ENCODE results near the gene UBA1. TPM values are rescaled to one million over a fixed set of nuclear protein-coding genes. Genes with fewer than 3 reads are reported as not detected.

The UBA1 gene
- total and polyA plus RNA-seq, 2 of the 8 experiments (the other 6 are each of a cell fraction or from before 2014, with no cell fraction given): 313 to 458 TPM

GRCh38 chrX:47151435-47151834 is 42.2 kb upstream of the UBA1 start:
- Histone ChIP-seq H3K27me3 (replicated peaks in 1 of 4; ENCODE audit: control insufficient read depth in 3 of 4, extremely low read depth in 1 of 4, insufficient read depth in 3 of 4, low read length in 3 of 4) (no peaks in the 10 kb centered on the region), H3K56ac (replicated peaks; ENCODE audit: insufficient read length, low read depth, low read length) (no peak overlapping the region), H2BK20ac (ENCODE audit: low read length) (no peak overlapping the region), H3K23ac (ENCODE audit: insufficient read length) (no peak overlapping the region), H3K36me3 (ENCODE audit: control insufficient read depth in 2 of 4, insufficient read depth in 4 of 4, low read length in 3 of 4) (peaks cover 0 to 16% (median 2%) of the 10 kb centered on the region in 4 experiments; a peak in 3 of 8 replicates), H2AFZ (ENCODE audit: low read length) (no peak overlapping the region), H3K4me2 (ENCODE audit: insufficient read depth in 1 of 2, low read depth in 2 of 2, low read length in 2 of 2) (no peak overlapping the region), H3K9me3 (ENCODE audit: insufficient read depth in 2 of 2, low read depth in 1 of 2, low read length in 1 of 2) (no peaks in the 10 kb centered on the region), H3K14ac (ENCODE audit: insufficient read length) (no peak overlapping the region), H3K79me1 (ENCODE audit: low read depth, low read length) (no peaks in the 10 kb centered on the region), H2BK120ac (replicated peaks; ENCODE audit: low read depth, low read length) (no peak overlapping the region), H3K9ac (replicated peaks in 1 of 4; ENCODE audit: extremely low read depth in 1 of 4, low read depth in 3 of 4, low read length in 3 of 4) (no peak overlapping the region), H3K4me3 (ENCODE audit: extremely low read depth in 1 of 4, insufficient read depth in 2 of 4, low read depth in 3 of 4, low read length in 4 of 4) (no peak overlapping the region), H3K27ac (ENCODE audit: low read depth, low read length) (no peak overlapping the region), H2BK15ac (ENCODE audit: low read length) (no peak overlapping the region), H3K79me2 (ENCODE audit: control insufficient read depth in 1 of 2, insufficient read depth in 2 of 2, low read length in 2 of 2) (peaks cover 10 to 71% of the 10 kb centered on the region in 2 experiments), H3K4ac (replicated peaks; ENCODE audit: insufficient read length, low read depth, low read length) (no peak overlapping the region), H2BK5ac (ENCODE audit: low read depth, low read length) (no peak overlapping the region), H3K23me2 (ENCODE audit: low read depth, low read length) (peaks cover under 1% of the 10 kb centered on the region; the same call in 1 of the 2 replicates), H3K18ac (ENCODE audit: extremely low read depth, low read length) (no peak overlapping the region), H2AK5ac (ENCODE audit: low read depth, low read length) (no peak overlapping the region), H4K91ac (replicated peaks; ENCODE audit: insufficient read length, low read length) (no peak overlapping the region), H4K5ac (ENCODE audit: insufficient read length, low read depth, low read length) (no peak overlapping the region), H3K4me1 (replicated peaks in 1 of 4; ENCODE audit: control insufficient read depth in 3 of 4, insufficient read depth in 4 of 4, low read length in 3 of 4) (peaks cover 0 to 3% (median 1%) of the 10 kb centered on the region in 4 experiments; a peak in 2 of 7 replicates), H2BK12ac (ENCODE audit: low read depth, low read length) (no peak overlapping the region), H4K20me1 (replicated peaks in 1 of 2; ENCODE audit: control insufficient read depth in 1 of 2, insufficient read depth in 2 of 2, low read length in 2 of 2) (peaks cover 6 to 8% of the 10 kb centered on the region in 2 experiments), H4K8ac (ENCODE audit: extremely low read depth, insufficient read depth, low read length) (no peak overlapping the region)
- TF ChIP-seq POLR2AphosphoS5 (IDR thresholded peaks at IDR 0.05; ENCODE audit: low read depth, low read length) (no peak), E2F6 (IDR thresholded peaks at IDR 0.05) (no peak), BCL11A (IDR thresholded peaks at IDR 0.05; ENCODE audit: low read depth in 2 of 2, low read length in 2 of 2) (no peak), YY1 (IDR thresholded peaks at IDR 0.05; ENCODE audit: low read depth, low read length) (no peak), EZH2 (IDR thresholded peaks at IDR 0.05; ENCODE audit: low read depth, low read length, severe bottlenecking) (no peak), NRF1 (IDR thresholded peaks at IDR 0.05; ENCODE audit: low read depth, low read length) (no peak), HDAC2 (IDR thresholded peaks at IDR 0.05; ENCODE audit: borderline replicate concordance in 1 of 2, low read depth in 2 of 2, low read length in 2 of 2) (no peak)
- DNase-seq (ENCODE audit: low read depth in 1 of 2, low spot score in 2 of 2) (no peak), FAIRE-seq (no peak)
- ChIA-PET POLR2A (ENCODE audit: partially characterized antibody) (interaction anchor here (1.3 kb wide), 1 partner anchor 66 kb away, joined by 6 read pairs; no protein-coding TSS in a partner anchor), CTCF (ENCODE audit: partially characterized antibody) (interaction anchor here (1.3 kb wide), 1 partner anchor 19 kb away, joined by 5 read pairs; no protein-coding TSS in a partner anchor)

Measured in H1 (cell line).